Loucy (cell line): ENCODE measurements around the gene MICAL2.

ENCODE experiments used
- CTCF ChIP-seq: fragments of 200-600 bp; sonication (generic); conservative IDR thresholded peaks from 2 replicates; pipeline ENCODE4 v1.5.1; 2014; ENCODE audit warnings: mild to moderate bottlenecking, antibody characterized with exemption, low read length
- EZH2phosphoT487 ChIP-seq: fragments of 200-600 bp; IDR thresholded peaks from 2 replicates; pipeline ENCODE4 v1.6.1; 2018; ENCODE audit warnings: antibody characterized with exemption, mild to moderate bottlenecking, moderate library complexity, borderline replicate concordance

DNA sequence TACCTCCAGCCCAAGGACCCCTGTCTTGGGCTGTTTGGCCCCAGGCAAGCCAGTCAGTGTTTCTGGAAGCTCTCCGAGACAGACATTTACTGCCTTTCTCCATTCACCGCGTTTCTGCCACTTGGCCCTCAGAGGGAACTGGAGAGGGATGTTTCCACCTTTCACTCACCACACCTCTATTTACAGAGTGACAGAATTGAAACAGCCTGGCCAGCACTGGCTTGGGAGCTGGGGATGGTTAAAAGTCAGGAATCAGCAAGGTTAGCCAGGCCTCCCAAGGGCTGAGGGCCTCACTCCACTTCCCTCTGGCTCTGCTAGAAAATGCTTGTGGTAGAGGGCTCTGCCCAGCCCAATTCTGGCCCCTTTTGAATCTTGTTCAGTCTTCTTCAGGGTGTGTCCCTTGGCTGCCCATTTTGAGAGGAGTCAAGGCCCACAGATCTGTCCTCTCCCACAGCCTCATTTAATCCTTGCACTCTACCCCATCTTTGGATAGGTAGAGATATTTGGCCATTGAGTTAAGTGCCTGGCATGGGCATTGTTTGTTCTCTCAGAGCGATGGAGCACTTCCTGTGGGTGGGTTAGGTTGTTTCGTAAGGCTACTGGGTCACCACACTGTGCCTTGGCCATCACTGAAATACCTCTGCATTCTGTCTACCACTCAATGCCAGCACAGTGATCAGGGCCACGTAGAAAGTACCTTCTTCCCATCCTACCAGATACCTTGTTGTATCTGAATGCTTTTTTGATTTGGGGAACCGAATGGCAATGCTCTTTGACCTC lies 119.2 kb downstream of the MICAL2 start:
- no peak for TF ChIP-seq CTCF
- TF ChIP-seq EZH2phosphoT487: no peak
